Activated CD4-positive, CD25-positive, alpha-beta regulatory T cell treated with anti-CD3 and anti-CD28 coated beads, Interleukin-2, amount 50 U/mL, for 16 hours (primary cell): Measurements from ENCODE around the gene KIFAP3.
"Not testable (repeated sequence)": the region's sequence is repeated elsewhere in the genome, so short reads cannot be mapped to it uniquely, and the experiment has no call there.

Experiments used
- DNase-seq: peaks from one replicate; pipeline ENCODE4 v3.0.0-alpha.2; 2020; ENCODE audit warnings: low read depth, low spot score

Gene KIFAP3

DNA sequence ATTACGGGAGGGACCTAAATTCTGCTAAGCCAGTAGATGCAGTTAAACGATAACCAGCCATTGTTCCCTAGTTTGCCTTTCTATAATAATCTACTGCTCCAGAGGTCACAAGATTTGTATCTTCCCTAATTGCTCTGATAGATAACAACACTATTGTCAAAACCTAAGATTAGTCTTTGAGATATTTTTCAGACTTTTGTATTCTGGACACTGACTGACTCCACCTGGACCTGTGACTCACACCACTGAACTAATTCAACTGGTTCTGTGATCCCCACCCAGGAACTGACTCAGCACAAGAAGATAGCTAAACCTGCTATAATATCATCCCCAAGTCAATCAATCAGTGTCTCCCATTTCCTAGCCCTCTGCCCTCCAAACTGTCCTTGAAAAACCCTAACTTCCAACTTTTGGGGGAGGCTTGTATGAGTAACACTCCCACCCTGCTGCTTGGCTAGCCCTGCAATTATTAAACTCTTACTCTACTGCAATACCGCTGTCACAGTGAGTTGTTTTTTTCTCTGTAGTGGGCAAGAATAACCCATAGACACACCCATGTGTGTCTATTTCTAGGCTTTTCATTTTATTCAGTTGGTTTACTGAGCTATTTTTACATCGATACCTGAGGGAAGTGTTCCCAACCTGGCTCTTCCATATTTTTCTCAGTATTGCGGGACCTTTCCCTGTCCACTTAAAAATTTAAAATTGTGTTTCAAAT is 11.2 kb downstream of the KIFAP3 start:
- no peak for DNase-seq

DNA sequence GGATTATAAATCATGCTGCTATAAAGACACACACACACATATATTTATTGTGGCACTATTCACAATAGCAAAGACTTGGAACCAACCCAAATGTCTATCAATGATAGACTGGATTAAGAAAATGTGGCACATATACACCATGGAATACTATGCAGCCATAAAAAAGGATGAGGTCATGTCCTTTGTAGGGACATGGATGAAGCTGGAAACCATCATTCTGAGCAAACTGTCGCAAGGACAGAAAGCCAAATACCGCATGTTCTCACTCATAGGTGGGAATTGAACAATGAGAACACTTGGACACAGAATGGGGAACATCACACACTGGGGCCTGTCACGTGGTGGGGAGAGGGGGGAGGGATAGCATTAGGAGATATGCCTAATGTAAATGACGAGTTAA is 12.8 kb downstream of the KIFAP3 start:
- DNase-seq, result not testable (repeated sequence)

DNA sequence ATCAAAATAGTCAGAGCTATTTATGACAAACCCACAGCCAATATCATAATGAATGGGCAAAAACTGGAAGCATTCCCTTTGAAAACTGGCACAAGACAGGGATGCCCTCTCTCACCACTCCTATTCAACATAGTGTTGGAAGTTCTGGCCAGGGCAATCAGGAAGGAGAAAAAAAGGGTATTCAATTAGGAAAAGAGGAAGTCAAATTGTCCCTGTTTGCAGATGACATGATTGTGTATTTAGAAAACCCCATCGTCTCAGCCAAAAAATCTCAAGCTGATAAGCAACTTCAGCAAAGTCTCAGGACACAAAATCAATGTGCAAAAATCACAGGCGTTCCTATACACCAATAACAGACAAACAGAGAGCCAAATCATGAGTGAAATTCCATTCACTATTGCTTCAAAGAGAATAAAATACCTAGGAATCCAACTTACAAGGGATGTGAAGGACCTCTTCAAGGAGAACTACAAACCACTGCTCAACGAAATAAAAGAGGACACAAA is 14.4 kb downstream of the KIFAP3 start:
- DNase-seq, result not testable (repeated sequence)

DNA sequence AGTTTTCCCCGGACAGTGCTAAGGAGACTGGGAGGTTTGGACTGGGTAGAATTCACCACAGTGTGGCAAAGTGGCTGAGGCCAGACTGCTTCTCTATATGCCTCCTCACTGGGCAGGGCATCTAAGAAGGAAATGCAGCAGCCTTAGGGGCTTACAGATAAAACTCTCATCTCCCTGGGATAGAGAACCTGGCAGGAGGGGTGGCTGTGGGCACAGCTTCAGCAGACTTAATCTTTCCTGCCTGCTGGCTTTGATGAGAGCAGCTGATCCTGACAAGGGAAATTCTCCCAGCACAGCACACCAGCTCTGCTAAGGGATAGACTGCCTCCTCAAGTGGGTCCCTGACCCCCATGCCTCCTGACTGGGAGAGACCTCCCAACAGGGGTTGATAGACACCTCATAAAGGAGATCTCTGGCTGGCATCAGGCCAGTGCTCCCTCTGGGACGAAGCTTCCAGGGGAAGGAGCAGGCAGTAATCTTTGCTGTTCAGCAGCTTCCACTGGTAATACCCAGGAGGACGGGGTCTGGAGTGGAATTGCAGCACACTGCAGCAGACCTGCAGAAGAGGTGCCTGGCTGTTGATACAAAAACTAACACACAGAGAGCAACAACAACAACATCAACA is 25.2 kb downstream of the KIFAP3 start:
- no peak for DNase-seq

DNA sequence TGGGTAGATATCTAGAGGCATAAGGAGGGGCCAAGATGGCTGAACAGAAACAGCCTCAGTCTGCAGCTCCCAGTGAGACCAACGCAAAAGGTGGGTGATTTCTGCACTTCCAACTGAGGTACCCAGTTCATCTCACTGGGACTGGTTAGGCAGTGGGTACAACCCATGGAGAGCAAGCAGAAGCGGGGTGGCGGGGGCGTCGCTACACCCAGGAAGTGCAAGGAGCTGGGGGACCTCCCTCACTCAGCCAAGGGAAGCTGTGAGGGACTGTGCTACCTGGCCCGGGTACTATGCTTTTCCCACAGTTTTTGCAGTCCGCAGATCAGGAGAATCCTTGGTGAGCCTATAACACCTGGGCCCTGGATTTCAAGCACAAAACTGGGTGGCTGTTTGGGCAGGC is 26.0 kb downstream of the KIFAP3 start:
- no peak for DNase-seq

DNA sequence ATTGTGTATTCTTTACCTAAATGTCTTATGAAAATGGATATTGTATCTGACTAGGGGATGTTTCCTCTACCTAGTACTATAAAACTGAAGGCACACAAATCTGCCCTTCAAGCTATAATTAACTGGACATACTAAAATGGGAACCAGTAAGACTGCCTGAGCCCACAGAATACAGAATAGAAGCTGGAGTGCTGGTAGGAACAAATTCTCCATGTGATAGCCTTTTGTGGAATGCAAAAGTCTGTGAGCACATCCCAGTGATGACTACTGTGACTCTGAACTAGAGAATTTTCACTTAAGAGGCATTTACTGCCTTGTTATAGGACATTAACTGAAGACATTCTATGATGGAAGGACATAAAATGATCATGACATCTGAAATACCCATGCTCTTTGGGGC is 30.3 kb downstream of the KIFAP3 start:
- no peak for DNase-seq

DNA sequence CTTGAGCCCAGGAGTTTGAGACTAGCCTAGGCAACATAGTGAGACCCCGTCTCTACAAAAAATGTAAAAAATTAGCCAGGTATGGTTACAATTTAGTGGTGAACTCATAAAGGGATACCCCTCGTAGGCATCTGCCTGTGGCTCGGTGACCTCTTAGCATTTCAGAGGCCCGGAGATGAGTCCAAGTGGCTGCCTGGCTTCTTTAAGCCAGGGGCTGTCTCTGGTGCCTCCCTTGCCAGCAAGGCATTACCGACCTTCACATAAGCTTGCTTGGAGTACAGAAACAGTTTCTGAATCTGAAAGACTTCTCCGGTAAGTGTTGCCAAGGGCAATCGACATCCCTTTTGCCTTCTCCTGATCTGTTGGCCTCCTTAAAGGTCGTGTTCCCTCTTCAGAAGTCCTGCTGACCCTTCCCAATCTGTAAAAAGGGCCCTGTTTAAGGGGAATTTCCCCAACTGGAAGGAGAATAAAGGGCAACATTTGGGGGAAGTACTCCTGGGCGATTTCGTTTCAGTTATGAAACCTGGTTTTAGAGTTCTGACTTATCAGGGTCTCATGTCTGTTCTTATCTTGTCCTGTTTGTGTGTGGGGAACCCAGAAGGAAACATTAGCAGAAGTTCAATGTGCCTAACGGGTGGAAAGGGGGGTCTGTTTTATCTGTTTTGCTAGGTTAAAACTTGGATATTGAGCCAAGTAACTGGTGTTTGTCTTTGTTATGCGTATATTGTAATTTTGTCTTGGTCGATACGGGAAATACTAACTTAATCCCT is 32.9 kb downstream of the KIFAP3 start:
- DNase-seq, result no peak

DNA sequence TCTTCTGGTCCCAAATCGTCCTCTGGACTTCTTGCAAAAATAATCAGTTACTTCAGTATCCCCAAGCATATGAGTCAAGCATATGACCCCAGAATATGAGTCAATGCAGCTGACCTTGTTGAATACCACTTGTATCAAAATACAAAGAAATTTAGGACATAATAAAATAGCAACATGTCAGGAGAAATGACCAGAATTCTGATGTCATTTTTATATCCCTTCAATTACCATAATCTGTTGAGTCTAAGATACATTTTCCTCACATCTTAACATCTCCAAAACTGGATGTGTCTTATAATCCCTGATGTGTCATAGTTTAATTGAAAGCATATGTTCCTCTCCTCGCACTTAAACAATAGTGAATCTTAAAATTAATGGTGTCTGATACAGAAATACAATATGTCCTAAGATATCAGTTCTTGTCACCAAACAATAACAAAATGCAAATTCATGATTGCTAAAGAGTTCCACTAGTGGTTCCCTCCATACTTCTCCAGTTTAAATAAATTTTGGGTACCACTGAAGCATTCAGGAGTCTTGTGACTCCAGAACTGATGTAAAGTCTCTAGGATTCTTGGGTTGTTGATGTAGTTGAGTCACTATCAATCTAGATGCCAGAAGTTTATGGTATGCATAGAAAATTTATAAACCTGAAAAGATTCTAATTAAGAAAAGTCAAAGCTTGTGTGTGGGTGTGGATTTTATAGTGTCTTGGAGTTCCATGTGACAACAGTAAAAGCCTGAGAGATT is 41.8 kb downstream of the KIFAP3 start:
- no peak for DNase-seq

DNA sequence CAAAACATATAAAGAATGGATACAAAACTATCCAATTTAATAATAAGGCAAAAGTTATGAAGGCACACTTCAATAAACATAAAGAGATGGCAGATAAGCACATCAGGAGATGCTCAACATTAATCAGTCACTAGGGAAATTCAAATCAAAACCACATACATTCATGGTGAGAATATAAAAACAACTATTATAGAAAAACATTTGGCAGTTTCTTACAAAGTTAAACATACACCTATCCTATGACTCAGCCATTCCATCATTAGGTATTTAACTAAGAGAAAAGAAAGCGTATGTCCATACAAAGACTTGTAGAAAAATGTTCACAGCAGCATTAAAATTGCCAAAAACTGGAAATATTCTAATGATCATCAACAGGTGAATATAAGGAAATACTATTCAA is 44.3 kb downstream of the KIFAP3 start:
- no peak for DNase-seq

DNA sequence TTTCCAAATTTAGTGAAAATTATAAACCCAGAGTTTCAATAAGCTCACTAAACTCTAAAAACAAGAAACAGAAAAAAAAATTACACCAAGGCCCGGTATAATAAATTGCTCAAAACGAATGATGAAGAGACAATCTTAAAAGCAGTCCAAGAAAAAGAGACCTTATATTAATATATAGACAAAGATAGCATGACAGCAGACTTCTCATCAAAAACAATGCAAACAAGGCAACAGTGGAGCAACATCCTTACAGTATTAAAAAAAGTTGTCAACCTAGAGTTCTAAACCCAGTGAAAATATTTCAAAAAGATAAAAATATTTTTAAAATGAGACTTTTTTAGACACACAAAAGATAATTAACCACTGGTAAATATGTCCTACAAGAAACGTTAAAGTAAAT is 46.7 kb downstream of the KIFAP3 start:
- DNase-seq, result no peak

DNA sequence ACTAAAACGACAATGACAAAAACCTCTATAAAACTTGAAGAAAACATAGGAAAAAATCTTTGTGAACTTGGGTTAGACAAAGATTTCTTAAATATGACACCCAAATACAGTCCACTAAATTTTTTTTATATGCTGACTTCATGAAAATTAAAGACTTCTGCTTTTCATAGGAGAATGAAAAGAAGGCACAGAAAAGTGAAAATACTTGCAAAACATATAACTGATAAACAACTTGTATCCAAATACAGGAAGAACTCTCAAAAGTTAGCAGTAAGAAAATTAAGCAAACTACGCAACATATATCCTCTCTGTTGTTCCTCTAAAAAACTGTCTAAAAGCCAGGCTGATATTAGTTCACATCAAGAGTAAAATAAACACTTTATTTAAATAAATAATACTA is 53.6 kb downstream of the KIFAP3 start:
- no peak for DNase-seq

DNA sequence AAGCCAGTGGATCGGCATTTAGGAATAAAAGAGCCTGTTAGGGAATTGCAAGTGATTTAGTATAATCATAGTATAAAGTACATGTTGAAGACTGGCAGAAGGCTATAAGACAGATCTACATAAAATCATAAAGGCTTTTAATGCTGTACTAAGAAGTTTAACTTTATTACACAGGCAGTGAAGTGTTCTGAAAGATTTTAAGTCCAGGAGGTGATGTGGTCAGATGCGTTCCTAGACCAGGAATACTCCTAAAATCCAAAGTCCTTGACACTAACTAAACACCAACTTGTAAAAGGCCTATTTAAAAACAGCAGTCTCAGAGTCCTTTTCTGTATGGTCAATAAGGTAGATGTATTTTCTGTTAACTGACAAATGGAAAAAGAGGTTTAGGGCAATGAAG is 57.0 kb downstream of the KIFAP3 start:
- DNase-seq, result no peak

DNA sequence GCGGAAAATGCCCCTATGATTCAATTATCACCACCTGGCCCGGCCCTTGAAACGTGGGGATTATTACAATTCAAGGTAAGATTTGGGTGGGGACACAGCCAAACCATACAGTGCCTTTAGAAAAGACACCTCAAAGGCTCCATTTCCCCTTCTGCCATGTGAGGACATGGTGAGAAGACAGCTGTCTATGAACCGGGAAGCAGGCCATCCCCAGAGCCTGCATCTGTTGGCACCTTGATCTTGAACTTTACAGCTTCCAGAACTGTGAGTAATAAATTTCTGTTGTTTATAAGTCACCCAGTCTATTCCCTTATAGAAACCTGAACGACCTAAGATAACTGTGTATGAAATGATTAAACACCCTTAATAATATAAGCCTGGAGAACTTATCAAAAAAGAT is 61.6 kb downstream of the KIFAP3 start:
- DNase-seq, result no peak

DNA sequence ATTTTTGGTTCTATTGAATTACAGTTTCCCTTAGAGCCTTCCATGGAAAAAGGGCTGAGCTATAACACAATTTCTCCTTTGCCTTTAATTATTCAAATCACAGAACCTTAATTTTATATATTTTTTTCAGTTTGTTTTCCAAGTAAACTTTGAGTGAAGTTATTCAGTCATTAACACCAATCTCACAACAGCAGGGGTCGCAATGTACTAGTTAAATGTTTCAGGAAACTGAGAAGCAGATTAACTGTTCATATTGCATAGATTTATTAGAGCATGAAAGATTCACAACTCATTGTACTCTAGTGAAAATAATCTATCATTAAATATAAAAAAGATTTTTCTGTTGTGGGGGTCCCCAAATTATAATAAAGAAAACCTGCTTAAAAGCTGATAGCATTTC is 64.1 kb downstream of the KIFAP3 start:
- DNase-seq, result no peak

DNA sequence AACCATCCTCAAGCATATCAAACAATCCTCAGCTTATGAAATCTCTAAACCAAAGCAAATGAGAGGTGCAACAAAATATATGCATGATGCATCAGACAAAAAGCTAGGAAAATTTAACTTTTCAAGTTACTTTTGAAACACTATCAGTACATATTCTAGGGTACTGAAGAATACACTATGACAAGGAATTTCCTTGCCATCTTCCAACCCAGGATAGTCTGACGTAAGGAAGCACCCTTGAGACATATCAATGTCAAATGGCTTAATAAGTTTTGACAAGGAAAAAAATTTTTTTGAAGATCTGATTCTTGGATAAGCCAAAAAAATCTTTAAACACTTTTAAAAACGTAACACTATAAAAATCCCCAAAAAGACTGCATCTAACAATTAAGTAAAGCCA is 64.9 kb downstream of the KIFAP3 start:
- DNase-seq, result no peak

DNA sequence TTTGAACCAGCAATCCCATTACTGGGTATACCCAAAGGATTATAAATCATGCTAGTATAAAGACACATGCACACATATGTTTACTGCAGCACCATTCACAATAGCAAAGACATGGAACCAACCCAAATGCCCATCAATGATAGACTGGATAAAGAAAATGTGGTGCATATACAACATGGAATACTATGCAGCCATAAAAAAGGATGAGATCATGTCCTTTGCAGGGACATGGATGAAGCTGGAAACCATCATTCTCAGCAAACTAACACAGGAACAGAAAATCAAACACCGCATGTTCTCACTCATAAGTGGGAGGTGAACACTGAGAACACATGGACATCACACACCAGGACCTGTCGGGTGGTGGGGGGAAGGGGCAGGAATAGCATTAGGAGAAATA is 65.8 kb downstream of the KIFAP3 start:
- not testable (repeated sequence) for DNase-seq

DNA sequence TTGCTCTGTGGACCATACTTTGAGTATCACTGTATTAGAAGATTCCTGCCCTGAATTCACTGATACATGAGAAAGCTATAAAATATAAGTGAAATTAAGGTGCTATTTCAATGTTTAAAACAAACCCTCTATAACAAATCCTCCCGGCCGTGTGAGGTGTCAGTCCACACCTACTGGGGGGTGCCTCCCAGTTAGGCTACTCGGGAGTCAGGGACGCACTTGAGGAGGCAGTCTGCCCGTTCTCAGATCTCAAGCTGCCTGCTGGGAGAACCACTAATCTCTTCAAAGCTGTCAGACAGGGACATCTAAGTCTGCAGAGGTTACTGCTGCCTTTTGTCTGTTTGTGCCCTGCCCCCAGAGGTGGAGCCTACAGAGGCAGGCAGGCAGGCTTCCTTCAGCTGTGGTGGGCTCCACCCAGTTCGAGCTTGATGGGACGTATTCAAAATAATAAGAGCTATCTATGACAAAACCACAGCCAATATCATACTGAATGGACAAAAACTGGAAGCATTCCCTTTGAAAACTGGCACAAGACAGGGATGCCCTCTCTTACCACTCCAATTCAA is 71.1 kb downstream of the KIFAP3 start:
- not testable (repeated sequence) for DNase-seq

DNA sequence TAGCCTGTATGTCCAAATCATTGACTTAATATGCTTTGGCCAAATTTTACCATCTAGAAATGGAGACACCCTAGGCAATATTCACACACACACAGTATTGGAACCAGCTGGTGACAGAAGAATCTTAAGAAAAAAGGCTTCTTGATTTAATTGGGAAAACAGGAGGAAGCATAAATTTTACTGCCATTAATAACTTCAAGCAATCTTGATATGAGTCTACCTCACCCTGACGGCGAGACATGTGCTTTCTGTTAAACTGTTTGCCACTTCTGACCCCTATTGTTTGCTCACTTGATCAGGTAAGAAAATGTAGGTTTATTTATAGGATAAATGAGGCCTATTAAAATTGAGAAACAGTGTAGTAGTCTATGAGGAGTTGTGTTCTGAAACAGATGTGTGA is 73.2 kb downstream of the KIFAP3 start:
- no peak for DNase-seq

DNA sequence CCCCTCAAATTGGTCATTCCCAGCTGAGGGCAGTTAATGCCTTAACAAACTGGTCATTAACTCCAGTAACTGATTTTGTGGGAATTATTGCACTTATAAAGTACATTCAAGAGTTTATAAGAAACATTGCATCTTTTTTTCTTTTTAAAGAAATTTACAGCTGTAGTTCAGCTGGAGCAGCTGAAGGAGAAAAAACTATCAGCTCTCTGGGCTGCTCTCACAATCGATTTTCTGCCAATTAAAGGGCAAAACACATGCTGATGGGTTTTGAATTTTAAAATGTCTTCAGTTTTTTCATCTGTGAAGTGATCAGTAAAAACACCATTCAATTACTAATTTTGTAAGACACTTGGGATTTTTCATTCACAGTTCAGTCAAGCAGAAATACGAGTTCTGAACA is 74.7 kb downstream of the KIFAP3 start:
- no peak for DNase-seq

DNA sequence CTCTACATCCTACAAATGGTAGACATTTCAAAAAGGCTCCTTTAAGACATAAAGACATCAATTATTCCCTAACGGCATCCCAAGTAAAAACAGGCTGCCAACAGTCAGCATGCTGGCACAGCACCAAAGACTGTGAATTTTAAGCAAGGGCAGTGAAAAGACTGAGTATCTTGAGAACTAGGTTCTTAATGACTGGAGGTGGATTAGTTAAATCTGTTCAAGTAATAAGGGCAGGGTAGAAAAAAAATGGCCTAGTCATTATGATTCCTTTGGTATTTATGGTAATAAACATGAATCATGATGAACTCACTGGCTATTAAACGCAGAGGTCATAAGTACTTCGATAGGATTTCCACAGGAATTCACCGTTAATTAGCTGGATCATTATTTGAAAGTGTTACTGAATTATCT is 75.2 kb downstream of the KIFAP3 start:
- no peak for DNase-seq

DNA sequence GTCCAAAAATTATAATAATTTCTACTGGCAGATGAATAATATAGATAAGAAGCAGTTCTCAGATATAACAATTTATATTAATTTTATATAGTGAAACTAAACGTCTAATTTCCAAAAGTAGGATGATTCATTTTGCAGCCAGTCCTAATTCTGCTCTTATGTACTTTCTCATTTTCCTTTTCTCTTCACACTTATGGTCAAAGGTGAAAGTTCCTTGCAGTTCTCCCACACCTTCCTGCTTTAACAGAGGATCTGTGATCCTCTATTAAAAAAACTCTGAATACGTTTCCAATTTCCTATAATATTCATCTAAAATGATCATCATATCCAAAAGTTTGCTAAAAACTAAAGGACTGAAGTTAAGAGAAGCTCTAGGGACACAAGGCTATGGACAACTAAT is 78.5 kb downstream of the KIFAP3 start:
- DNase-seq, result no peak

DNA sequence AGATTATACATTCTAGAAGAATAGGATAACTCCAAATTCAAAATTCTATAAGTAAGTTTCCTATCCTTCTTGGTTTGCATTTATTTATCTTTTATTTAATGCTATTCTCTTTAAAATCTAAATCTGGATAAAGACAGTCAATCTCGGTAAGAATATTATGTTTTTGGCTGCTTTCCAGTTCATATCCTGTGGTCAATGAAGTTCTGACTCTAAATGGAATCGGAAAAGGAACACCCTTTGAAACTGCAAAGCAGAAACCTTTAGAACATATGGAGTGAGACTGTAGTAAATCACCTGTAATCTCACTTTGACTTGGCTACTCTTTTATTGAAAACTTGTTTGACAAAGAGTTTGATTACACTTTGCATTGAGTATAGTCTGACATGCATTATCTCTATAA is 85.2 kb downstream of the KIFAP3 start:
- no peak for DNase-seq
